ENCODE measurements around the gene MRPL19.
A peak's percentile ranks its signal among the peaks of the same experiment; 100 is the strongest.

MRPL19 gene

DNA sequence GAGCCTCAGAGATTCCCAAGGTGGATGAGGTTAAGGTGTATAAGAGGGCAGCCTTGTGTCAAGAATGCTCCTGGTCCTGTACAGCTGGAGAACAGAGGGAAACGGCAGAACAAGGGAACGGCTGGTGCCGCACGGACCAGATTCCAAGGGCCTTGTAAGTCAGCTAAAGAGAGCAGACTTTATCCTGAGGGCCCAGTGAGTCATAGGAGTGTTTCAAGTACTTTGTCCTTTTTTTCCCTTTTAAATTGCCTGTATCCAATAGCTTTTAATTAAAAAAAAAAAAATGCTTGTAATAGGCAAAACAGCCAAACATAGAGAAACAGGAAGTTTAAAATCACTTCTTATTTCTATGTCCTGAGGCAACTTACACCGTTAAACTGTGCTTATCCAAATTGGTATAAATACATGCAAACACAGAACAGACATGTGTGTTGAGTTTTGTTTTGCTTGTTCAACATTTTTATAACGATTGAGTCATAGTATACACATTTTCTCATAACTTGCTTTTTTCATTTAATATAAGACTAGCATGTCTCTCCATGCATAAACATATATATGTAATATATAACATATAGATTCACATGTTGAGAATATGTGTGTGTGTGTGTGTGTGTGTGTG, 43.8 kb upstream of the MRPL19 start:
- ChIA-PET CTCF (interaction anchor here (1.1 to 5.8 kb wide), 4 partner anchors 26 to 136 kb away, joined by 3 to 124 read pairs (median 19); no protein-coding TSS in a partner anchor), POLR2A (interaction anchor here (0.5 to 1.0 kb wide), 4 partner anchors 11 to 42 kb away, joined by 3 to 4 read pairs (median 3); partner anchors contain the start of gene EVA1A)
- TF ChIP-seq, protein P1, sequence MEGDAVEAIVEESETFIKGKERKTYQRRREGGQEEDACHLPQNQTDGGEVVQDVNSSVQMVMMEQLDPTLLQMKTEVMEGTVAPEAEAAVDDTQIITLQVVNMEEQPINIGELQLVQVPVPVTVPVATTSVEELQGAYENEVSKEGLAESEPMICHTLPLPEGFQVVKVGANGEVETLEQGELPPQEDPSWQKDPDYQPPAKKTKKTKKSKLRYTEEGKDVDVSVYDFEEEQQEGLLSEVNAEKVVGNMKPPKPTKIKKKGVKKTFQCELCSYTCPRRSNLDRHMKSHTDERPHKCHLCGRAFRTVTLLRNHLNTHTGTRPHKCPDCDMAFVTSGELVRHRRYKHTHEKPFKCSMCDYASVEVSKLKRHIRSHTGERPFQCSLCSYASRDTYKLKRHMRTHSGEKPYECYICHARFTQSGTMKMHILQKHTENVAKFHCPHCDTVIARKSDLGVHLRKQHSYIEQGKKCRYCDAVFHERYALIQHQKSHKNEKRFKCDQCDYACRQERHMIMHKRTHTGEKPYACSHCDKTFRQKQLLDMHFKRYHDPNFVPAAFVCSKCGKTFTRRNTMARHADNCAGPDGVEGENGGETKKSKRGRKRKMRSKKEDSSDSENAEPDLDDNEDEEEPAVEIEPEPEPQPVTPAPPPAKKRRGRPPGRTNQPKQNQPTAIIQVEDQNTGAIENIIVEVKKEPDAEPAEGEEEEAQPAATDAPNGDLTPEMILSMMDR (IDR thresholded peaks at IDR 0.05; ENCODE audit: insufficient read depth, low read length, missing control alignments), result no peak
- no peak overlapping the region; the same call in 1 of the 2 replicates for H3K4me3 ChIP-seq (ENCODE audit: low read depth, low read length)
- peak; percentile 83 for DNase-seq (ENCODE audit: low read depth, low spot score)

DNA sequence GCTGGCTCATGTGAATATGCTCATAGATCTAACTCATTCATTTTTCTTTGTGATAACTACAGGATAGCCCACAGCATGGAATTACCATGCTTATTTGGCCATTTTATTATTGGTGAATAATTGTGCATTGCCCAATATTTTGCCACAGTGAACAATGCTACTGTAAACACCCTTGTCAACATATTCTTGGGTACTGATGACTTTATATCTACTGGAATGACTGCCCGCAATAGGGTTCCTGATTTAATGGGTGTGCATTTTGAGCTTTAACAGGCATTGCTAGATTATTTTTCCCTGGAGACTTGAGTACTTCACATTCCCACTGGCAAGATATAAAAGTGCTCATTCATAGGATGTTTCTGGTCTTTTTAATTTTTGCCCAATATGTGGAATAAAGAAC, 43.1 kb upstream of the MRPL19 start:
- TF ChIP-seq, protein P1 (IDR thresholded peaks at IDR 0.05; ENCODE audit: insufficient read depth, low read length, missing control alignments), result no peak
- no peak overlapping the region for H3K4me3 ChIP-seq (ENCODE audit: low read depth, low read length)
- no peak for DNase-seq (ENCODE audit: low read depth, low spot score)
- ChIA-PET POLR2A (interaction anchor here (1.0 kb wide), 1 partner anchor 43 kb away, joined by 4 read pairs; the partner anchor contains the start of gene EVA1A), CTCF (interaction anchor here (1.1 to 5.8 kb wide), 6 partner anchors 7 to 137 kb away, joined by 3 to 124 read pairs (median 30); no protein-coding TSS in a partner anchor)

DNA sequence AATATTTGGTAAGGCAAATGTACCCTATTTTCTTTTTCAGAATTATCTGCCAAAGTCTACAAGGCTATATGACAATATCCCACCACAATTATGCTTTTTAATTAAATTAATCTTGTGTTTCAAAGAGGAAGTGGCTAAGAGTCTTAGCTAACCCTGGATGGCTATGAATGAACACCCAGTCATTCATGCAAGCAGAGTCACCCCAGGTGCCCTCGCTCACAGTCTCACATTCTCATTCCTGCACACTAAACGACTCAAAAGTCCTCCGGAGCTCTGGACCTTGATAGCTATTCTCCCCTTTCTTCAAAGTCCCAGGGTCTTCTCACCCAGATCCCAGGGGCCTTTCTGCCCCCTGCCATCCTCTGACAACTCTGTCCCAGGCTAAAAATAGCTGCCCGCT, 42.1 kb upstream of the MRPL19 start:
- POLR2A ChIA-PET, result interaction anchor here (0.6 to 3.4 kb wide), 3 partner anchors 9 to 1050 kb away, joined by 3 to 61 read pairs (median 53); partner anchors contain the start of genes EVA1A and LOXL3
- H3K4me3 ChIP-seq (ENCODE audit: low read depth, low read length), result no peak overlapping the region
- CTCF ChIA-PET, result interaction anchor here (1.3 to 5.8 kb wide), 5 partner anchors 8 to 138 kb away, joined by 5 to 124 read pairs (median 31); no protein-coding TSS in a partner anchor

DNA sequence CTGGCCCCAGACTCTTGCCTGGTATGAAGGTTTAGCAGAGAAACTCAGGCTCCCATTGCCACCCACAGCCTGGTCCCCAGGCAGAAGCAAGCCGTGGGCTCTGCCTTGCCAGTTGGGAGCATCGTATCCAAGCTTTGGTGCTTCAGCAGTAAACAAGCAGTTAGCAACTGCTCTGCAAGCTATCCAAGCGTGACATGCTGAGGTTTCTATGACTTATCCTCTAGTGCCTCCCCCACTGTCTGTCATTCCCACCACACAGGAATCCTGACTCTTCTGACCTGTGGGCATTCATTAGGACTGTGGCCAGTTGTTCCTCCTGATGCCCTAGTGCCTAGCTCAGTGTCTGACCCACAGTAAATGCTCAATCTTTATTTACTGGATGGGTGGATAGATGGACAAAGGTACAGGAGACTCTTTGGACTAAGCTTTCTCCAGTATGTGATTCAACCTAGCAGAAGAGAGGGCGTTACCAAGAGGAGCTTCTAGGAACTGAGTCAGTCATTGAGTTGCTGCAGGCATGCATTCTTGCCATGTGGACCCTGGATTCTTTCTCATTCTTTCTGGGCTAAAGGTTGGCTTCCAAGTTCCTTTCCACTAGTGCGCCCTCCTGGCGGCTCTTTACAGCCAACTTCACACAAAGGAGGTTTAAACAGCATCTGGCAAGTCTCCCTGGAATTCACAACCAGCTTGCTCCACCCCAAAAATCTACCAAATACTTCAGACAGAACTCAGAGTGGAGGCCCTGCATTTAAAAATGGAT, 40.6 kb upstream of the MRPL19 start:
- POLR2A ChIA-PET, result interaction anchor here (0.6 to 3.4 kb wide), 11 partner anchors 10 to 124 kb away, joined by 3 to 61 read pairs (median 4); partner anchors contain the start of gene EVA1A
- CTCF ChIA-PET, result interaction anchor here (0.7 to 5.8 kb wide), 28 partner anchors 9 to 146 kb away, joined by 3 to 124 read pairs (median 4); partner anchors contain the start of gene EVA1A
- TF ChIP-seq, protein P1 (IDR thresholded peaks at IDR 0.05; ENCODE audit: insufficient read depth, low read length, missing control alignments), result peak; percentile 63
- no peak overlapping the region for H3K4me3 ChIP-seq (ENCODE audit: low read depth, low read length)
- peak; percentile 93 for DNase-seq (ENCODE audit: low read depth, low spot score)

More for the DNA sequence above, 42.1 kb upstream of the MRPL19 start:
- TF ChIP-seq, protein P1 (IDR thresholded peaks at IDR 0.05; ENCODE audit: insufficient read depth, low read length, missing control alignments), result no peak
- no peak for DNase-seq (ENCODE audit: low read depth, low spot score)

DNA sequence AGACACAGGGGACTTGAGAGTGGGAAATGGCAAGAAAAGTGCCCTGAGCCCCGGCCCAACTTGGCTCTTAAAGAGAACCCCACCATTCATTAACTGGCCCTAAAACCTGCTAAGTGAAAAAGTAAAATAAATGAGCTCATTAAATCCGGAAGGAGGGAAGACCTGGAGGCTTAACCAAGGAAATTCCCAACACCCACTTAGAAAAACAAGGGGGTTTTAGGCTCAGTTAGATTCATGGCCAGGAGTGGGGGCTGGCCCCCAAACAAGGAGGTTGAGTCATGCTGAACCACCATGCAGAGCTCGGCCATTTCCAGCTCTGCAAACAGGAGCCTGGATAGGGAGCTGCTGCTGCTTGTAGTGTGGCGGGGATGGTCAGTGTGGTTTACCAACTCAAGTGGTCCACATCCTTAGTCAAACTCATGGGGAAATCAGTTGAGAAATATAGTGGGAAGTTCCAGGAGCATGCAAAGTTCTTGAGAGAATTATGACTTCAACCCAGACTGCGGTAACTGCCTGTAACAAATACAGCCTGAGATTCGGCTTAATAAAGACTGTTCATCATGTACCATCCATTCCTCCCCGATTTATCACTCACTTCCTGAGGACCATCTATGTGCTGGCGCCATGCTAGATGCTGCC, 39.7 kb upstream of the MRPL19 start:
- H3K4me3 ChIP-seq (ENCODE audit: low read depth, low read length), result peak overlapping the region; percentile 7; the same call in 1 of the 2 replicates
- ChIA-PET CTCF (interaction anchor here (0.8 to 5.8 kb wide), 18 partner anchors 8 to 147 kb away, joined by 3 to 124 read pairs (median 6); partner anchors contain the start of gene EVA1A), POLR2A (interaction anchor here (0.5 to 3.4 kb wide), 12 partner anchors 11 to 1022 kb away, joined by 3 to 61 read pairs (median 4); partner anchors contain the start of gene EVA1A)
- peak; percentile 72 for DNase-seq (ENCODE audit: low read depth, low spot score)
- TF ChIP-seq, protein P1 (IDR thresholded peaks at IDR 0.05; ENCODE audit: insufficient read depth, low read length, missing control alignments), result no peak

All from AG04449 (cell line).